Gastroesophageal sphincter (tissue), 4 donors: ENCODE data around the gene MAP3K4. TPM values are rescaled to one million over a fixed set of nuclear protein-coding genes. Genes with fewer than 3 reads are reported as not detected.

Experiments
- ATAC-seq: fragments of 150-250 bp; one replicate; pipeline ENCODE4 v1.9.1; 2016; ENCODE audit warnings: mild to moderate bottlenecking, moderate library complexity
- H3K27ac ChIP-seq, 4 donors: fragments of 200-600 bp; sonication (generic) in 3 of 4; 1 replicate in 3 of 4; 2 replicates in 1 of 4; pipeline ENCODE4 v1.5.1; 2016 to 2019
- H3K27me3 ChIP-seq: fragments of 200-600 bp; sonication (generic); one replicate; pipeline ENCODE4 v1.5.1; 2019
- H3K36me3 ChIP-seq, 2 donors: fragments of 200-600 bp; sonication (generic); one replicate each; pipeline ENCODE4 v1.5.1; 2019; ENCODE audit warnings: control low read depth in 1 of 2
- H3K4me1 ChIP-seq, 3 donors: fragments of 200-600 bp; sonication (generic); 1 replicate in 2 of 3; 2 replicates in 1 of 3; pipeline ENCODE4 v1.5.1; 2016 to 2019; ENCODE audit warnings: control low read depth in 2 of 3
- H3K4me3 ChIP-seq, 2 donors: fragments of 200-600 bp; sonication (generic); one replicate each; pipeline ENCODE4 v1.5.1; 2019; ENCODE audit warnings: mild to moderate bottlenecking in 1 of 2, moderate library complexity in 1 of 2
- H3K9me3 ChIP-seq, 3 donors: fragments of 200-600 bp; sonication (generic); one replicate each; pipeline ENCODE4 v1.5.1; 2017 to 2019; ENCODE audit warnings: control low read depth in 2 of 3
- CTCF ChIP-seq, 4 experiments: fragments of 200-600 bp in 2 of 4; fragments of 450-650 bp in 2 of 4; sonication (generic) in 1 of 4; IDR thresholded peaks; one replicate each; pipeline ENCODE4 v1.5.1; 2017 to 2019; ENCODE audit warnings: antibody characterized with exemption in 4 of 4, mild to moderate bottlenecking in 2 of 4, moderate library complexity in 2 of 4
- EP300 ChIP-seq: sonication (generic); formaldehyde crosslinking; IDR thresholded peaks from one replicate; pipeline ENCODE4 v1.6.1; 2017; ENCODE audit warnings: antibody characterized with exemption, mild to moderate bottlenecking
- POLR2A ChIP-seq, 2 donors: fragments of 450-650 bp; IDR thresholded peaks; one replicate each; pipeline ENCODE4 v1.6.1; 2017; ENCODE audit warnings: antibody characterized with exemption in 2 of 2, mild to moderate bottlenecking in 2 of 2, moderate library complexity in 1 of 2
- POLR2AphosphoS5 ChIP-seq: sonication (generic); formaldehyde crosslinking; IDR thresholded peaks from one replicate; pipeline ENCODE4 v1.6.1; 2017; ENCODE audit warnings: antibody characterized with exemption
- WGBS, 2 donors: methylation state at CpG; one replicate each; pipeline ENCODE4 v1.1.5; 2018; ENCODE audit warnings: low coverage in 1 of 2; 5-methylcytosine and 5-hydroxymethylcytosine counted together
- total RNA-seq, 4 donors: library from RNA; depleted of rRNA; stranded (reverse); fragments of >200 nt; gene quantifications; one replicate each; pipeline ENCODE4 v1.1.0, GENCODE V29; 2016

Gene MAP3K4
- total RNA-seq, 4 donors from 2014 or later = 23.0 to 29.3 (median 26.8) TPM

- no peak overlapping the region for H3K27ac ChIP-seq
- TF ChIP-seq POLR2AphosphoS5 (no peak), EP300 (no peak), CTCF (IDR thresholded peaks at IDR 0.05) (no peak)
- no peaks in the 10 kb centered on the region for H3K4me1 ChIP-seq
- 76 to 85% methylated on average over 4 to 13 of the region's 23 CpGs for WGBS, 2 donors
- no peak overlapping the region for H3K4me3 ChIP-seq
- ATAC-seq = no peak
- peaks cover 0 to 82% of the 10 kb centered on the region in 2 donors for H3K36me3 ChIP-seq
- no peaks in the 10 kb centered on the region for H3K27me3 ChIP-seq
- no peaks in the 10 kb centered on the region for H3K9me3 ChIP-seq
Observed at GRCh38 chr6:161135695-161136591, 144.4 kb downstream of the MAP3K4 start.

- WGBS, 2 donors = 82% methylated on average over 5 of the region's 11 CpGs; no CpG with 5 or more reads in 1 of the 2 donors
- TF ChIP-seq CTCF (IDR thresholded peaks at IDR 0.05) (no peak), EP300 (no peak), POLR2A (IDR thresholded peaks at IDR 0.05) (no peak), POLR2AphosphoS5 (no peak)
- Histone ChIP-seq H3K36me3 (peaks cover 0 to 83% of the 10 kb centered on the region in 2 donors), H3K27me3 (no peaks in the 10 kb centered on the region), H3K9me3 (no peaks in the 10 kb centered on the region), H3K27ac (no peak overlapping the region), H3K4me1 (no peaks in the 10 kb centered on the region), H3K4me3 (no peak overlapping the region)
- no peak for ATAC-seq
Observed at GRCh38 chr6:161136655-161137054, 145.1 kb downstream of the MAP3K4 start.

GRCh38 chr6:161137320-161137719 lies 145.8 kb downstream of the MAP3K4 start:
- Histone ChIP-seq H3K9me3 (no peaks in the 10 kb centered on the region), H3K36me3 (peaks cover 0 to 79% of the 10 kb centered on the region in 2 donors), H3K27ac (no peak overlapping the region), H3K4me1 (no peaks in the 10 kb centered on the region), H3K4me3 (no peak overlapping the region), H3K27me3 (no peaks in the 10 kb centered on the region)
- no peak for ATAC-seq
- WGBS, 2 donors = 96 to 100% methylated on average over 1 to 11 of the region's 11 CpGs
- TF ChIP-seq POLR2AphosphoS5 (no peak), EP300 (no peak), CTCF (IDR thresholded peaks at IDR 0.05) (no peak)

- no peaks in the 10 kb centered on the region for H3K9me3 ChIP-seq
- no peaks in the 10 kb centered on the region for H3K4me1 ChIP-seq
- no peak overlapping the region for H3K27ac ChIP-seq
- H3K4me3 ChIP-seq = no peak overlapping the region
- H3K36me3 ChIP-seq = peaks cover 0 to 81% of the 10 kb centered on the region in 2 donors
- ATAC-seq = no peak
- no peaks in the 10 kb centered on the region for H3K27me3 ChIP-seq
- no peak for TF ChIP-seq POLR2A (IDR thresholded peaks at IDR 0.05)
- no peak for TF ChIP-seq POLR2AphosphoS5
- TF ChIP-seq CTCF (IDR thresholded peaks at IDR 0.05) = no peak
- no peak for TF ChIP-seq EP300
- WGBS, 2 donors = 97% methylated on average over 6 to 7 of the region's 12 CpGs
Observed at GRCh38 chr6:161137839-161138542, 146.4 kb downstream of the MAP3K4 start.
